ENCODE results near the gene TNFRSF14. TPM values are rescaled to one million over a fixed set of nuclear protein-coding genes. Genes with fewer than 3 reads are reported as not detected.

TNFRSF14 gene
- total RNA-seq, 2 experiments from 2014 or later = 15.7 to 18.5 TPM

DNA sequence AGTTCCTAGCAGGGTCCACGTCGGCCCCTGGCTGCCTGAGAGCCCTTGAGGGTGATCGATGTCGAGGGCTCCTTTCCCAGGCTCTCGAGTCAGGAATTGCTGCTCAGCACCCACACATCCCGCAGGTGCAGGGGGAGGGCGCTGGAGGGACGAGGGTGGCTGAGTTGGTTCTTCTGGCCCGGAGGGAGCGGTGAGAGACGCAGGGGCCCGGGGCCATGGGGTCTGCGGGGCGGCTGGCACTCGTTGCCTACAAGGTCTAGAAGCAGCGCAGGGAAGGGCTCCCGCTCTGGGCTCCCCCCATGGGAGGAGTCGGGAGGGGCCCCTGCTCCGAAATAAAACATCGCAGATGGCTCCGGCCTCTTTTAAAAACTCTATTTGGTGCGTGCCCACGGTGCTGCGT is 48.0 kb upstream of the TNFRSF14 start:
- TF ChIP-seq, protein P1, sequence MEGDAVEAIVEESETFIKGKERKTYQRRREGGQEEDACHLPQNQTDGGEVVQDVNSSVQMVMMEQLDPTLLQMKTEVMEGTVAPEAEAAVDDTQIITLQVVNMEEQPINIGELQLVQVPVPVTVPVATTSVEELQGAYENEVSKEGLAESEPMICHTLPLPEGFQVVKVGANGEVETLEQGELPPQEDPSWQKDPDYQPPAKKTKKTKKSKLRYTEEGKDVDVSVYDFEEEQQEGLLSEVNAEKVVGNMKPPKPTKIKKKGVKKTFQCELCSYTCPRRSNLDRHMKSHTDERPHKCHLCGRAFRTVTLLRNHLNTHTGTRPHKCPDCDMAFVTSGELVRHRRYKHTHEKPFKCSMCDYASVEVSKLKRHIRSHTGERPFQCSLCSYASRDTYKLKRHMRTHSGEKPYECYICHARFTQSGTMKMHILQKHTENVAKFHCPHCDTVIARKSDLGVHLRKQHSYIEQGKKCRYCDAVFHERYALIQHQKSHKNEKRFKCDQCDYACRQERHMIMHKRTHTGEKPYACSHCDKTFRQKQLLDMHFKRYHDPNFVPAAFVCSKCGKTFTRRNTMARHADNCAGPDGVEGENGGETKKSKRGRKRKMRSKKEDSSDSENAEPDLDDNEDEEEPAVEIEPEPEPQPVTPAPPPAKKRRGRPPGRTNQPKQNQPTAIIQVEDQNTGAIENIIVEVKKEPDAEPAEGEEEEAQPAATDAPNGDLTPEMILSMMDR (conservative IDR thresholded peaks at IDR 0.05; ENCODE audit: low read length) = no peak
- TF ChIP-seq EZH2phosphoT487 (IDR thresholded peaks at IDR 0.05; ENCODE audit: borderline replicate concordance, low read depth, low read length) = no peak
- ChIA-PET CTCF (ENCODE audit: unreplicated experiment) (no interaction called here), POLR2A (no interaction called here)
- intact Hi-C loops (cut with micrococcal nuclease; ENCODE audit: unreplicated experiment) = no loop called here
- no peaks in the 10 kb centered on the region for H3K4me1 ChIP-seq (ENCODE audit: insufficient read depth, low read length, poor library complexity, severe bottlenecking)
- H3K4me3 ChIP-seq (ENCODE audit: low read depth, low read length, poor library complexity, severe bottlenecking) = no peak overlapping the region
- H3K27ac ChIP-seq (ENCODE audit: low read depth, low read length, poor library complexity, severe bottlenecking) = no peak overlapping the region
- H4K20me1 ChIP-seq (ENCODE audit: insufficient read depth, low read length) = no peaks in the 10 kb centered on the region; the same call in 1 of the 2 replicates
- no peaks in the 10 kb centered on the region for H3K9me2 ChIP-seq (ENCODE audit: insufficient read depth, low read length)
- H3K4me2 ChIP-seq (ENCODE audit: low read length) = no peak overlapping the region
- H3K9me3 ChIP-seq (ENCODE audit: low read length) = no peaks in the 10 kb centered on the region
- peaks cover 60% of the 10 kb centered on the region for H3K36me3 ChIP-seq (ENCODE audit: insufficient read depth, low read length)
- BruUV-seq (replicated peaks) = no TSS peak
- no peaks in the 10 kb centered on the region for H3K79me2 ChIP-seq (ENCODE audit: insufficient read depth, low read depth, low read length)
- no peak for DNase-seq (ENCODE audit: low spot score)
- no peak overlapping the region for H2AFZ ChIP-seq (ENCODE audit: low read length)

DNA sequence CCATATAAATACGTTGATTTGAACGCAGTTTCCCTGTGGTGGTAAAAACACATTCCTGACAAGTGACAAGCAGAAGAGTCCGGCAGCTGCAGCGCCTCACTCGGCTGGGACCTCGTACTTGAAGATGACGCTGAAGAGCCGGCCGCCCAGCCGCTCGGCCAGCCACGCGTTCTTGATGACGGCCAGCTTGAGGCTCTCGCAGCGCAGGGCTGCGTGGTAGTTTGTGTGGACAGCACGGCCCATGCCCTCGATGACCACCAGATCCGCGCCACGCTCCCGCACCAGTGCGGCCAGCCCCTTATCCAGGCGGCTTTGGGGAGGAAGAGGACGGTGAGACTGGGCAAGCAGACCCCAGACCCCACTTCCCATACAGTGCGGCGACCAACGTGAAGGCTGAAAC is 47.4 kb upstream of the TNFRSF14 start:
- ChIA-PET CTCF (ENCODE audit: unreplicated experiment) (no interaction called here), POLR2A (no interaction called here)
- no peak for DNase-seq (ENCODE audit: low spot score)
- no peak overlapping the region for H3K4me2 ChIP-seq (ENCODE audit: low read length)
- intact Hi-C loops (cut with micrococcal nuclease; ENCODE audit: unreplicated experiment) = no loop called here
- H4K20me1 ChIP-seq (ENCODE audit: insufficient read depth, low read length) = no peaks in the 10 kb centered on the region; the same call in 1 of the 2 replicates
- TF ChIP-seq, protein P1 (conservative IDR thresholded peaks at IDR 0.05; ENCODE audit: low read length) = no peak
- TF ChIP-seq EZH2phosphoT487 (IDR thresholded peaks at IDR 0.05; ENCODE audit: borderline replicate concordance, low read depth, low read length) = no peak
- BruUV-seq (replicated peaks) = no TSS peak
- H3K36me3 ChIP-seq (ENCODE audit: insufficient read depth, low read length) = peaks cover 65% of the 10 kb centered on the region
- no peaks in the 10 kb centered on the region for H3K9me3 ChIP-seq (ENCODE audit: low read length)
- H3K79me2 ChIP-seq (ENCODE audit: insufficient read depth, low read depth, low read length) = no peaks in the 10 kb centered on the region
- H2AFZ ChIP-seq (ENCODE audit: low read length) = no peak overlapping the region
- no peak overlapping the region for H3K4me3 ChIP-seq (ENCODE audit: low read depth, low read length, poor library complexity, severe bottlenecking)
- H3K9me2 ChIP-seq (ENCODE audit: insufficient read depth, low read length) = no peaks in the 10 kb centered on the region
- no peak overlapping the region for H3K27ac ChIP-seq (ENCODE audit: low read depth, low read length, poor library complexity, severe bottlenecking)
- H3K4me1 ChIP-seq (ENCODE audit: insufficient read depth, low read length, poor library complexity, severe bottlenecking) = no peaks in the 10 kb centered on the region

- H3K36me3 ChIP-seq (ENCODE audit: insufficient read depth, low read length) = peaks cover 71% of the 10 kb centered on the region
- no peak overlapping the region for H3K27ac ChIP-seq (ENCODE audit: low read depth, low read length, poor library complexity, severe bottlenecking)
- no peak overlapping the region for H3K4me3 ChIP-seq (ENCODE audit: low read depth, low read length, poor library complexity, severe bottlenecking)
- no peak for TF ChIP-seq EZH2phosphoT487 (IDR thresholded peaks at IDR 0.05; ENCODE audit: borderline replicate concordance, low read depth, low read length)
- TF ChIP-seq, protein P1 (conservative IDR thresholded peaks at IDR 0.05; ENCODE audit: low read length) = no peak
- no TSS peak for BruUV-seq (replicated peaks)
- H3K79me2 ChIP-seq (ENCODE audit: insufficient read depth, low read depth, low read length) = no peaks in the 10 kb centered on the region
- no peaks in the 10 kb centered on the region for H3K9me3 ChIP-seq (ENCODE audit: low read length)
- intact Hi-C loops (cut with micrococcal nuclease; ENCODE audit: unreplicated experiment) = no loop called here
- no peak for DNase-seq (ENCODE audit: low spot score)
- no peak overlapping the region for H3K4me2 ChIP-seq (ENCODE audit: low read length)
- POLR2A ChIA-PET = no interaction called here
- no peaks in the 10 kb centered on the region for H3K9me2 ChIP-seq (ENCODE audit: insufficient read depth, low read length)
- CTCF ChIA-PET (ENCODE audit: unreplicated experiment) = no interaction called here
- H2AFZ ChIP-seq (ENCODE audit: low read length) = no peak overlapping the region
- H3K4me1 ChIP-seq (ENCODE audit: insufficient read depth, low read length, poor library complexity, severe bottlenecking) = no peaks in the 10 kb centered on the region
- no peaks in the 10 kb centered on the region; the same call in 1 of the 2 replicates for H4K20me1 ChIP-seq (ENCODE audit: insufficient read depth, low read length)
These were observed 46.6 kb upstream of the TNFRSF14 start for GRCh38 chr1:2509589-2509988.
